ENCODE data around the gene KCNJ15. TPM values are rescaled to one million over a fixed set of nuclear protein-coding genes. Genes with fewer than 3 reads are reported as not detected.

KCNJ15 gene
- total and polyA plus RNA-seq, 2 donors (not counting 1 experiment from before 2014, with no cell fraction given) = not detected

Other genes starting within 250 kb of the KCNJ15 start
- 0.17 TPM in 1 of 2 replicates, not detected in the other for gene ERG, start 241.5 kb downstream of the KCNJ15 start, total RNA-seq
- gene ERG, start 241.5 kb downstream of the KCNJ15 start, polyA plus RNA-seq = not detected in 2 replicates

Data from B cell (primary cell).